OCI-M2 (cell line): ENCODE measurements around the gene MICAL2.

Experiments used
- DNase-seq: peaks from one replicate; lab custom pipeline; 2025; ENCODE audit not compliant: unreplicated experiment; lab: John Stamatoyannopoulos, UW

Gene MICAL2

GRCh38 chr11:12149672-12150225 lies 39.4 kb downstream of the MICAL2 start:
- peak; percentile 67 for DNase-seq

GRCh38 chr11:12150831-12151382 lies 40.5 kb downstream of the MICAL2 start:
- no peak for DNase-seq

GRCh38 chr11:12152321-12152720 lies 41.9 kb downstream of the MICAL2 start:
- no peak for DNase-seq

GRCh38 chr11:12154871-12155668 lies 44.7 kb downstream of the MICAL2 start:
- no peak for DNase-seq

GRCh38 chr11:12155696-12156095 lies 45.3 kb downstream of the MICAL2 start:
- DNase-seq = no peak

- no peak for DNase-seq
Observed at GRCh38 chr11:12156301-12157140, 46.1 kb downstream of the MICAL2 start.

GRCh38 chr11:12157241-12157661 lies 46.9 kb downstream of the MICAL2 start:
- no peak for DNase-seq

- no peak for DNase-seq
Observed at GRCh38 chr11:12158909-12159308, 48.5 kb downstream of the MICAL2 start.

- DNase-seq = no peak
Observed at GRCh38 chr11:12159351-12160099, 49.1 kb downstream of the MICAL2 start.

- no peak for DNase-seq
Observed at GRCh38 chr11:12160231-12160630, 49.8 kb downstream of the MICAL2 start.

- DNase-seq = no peak
Observed at GRCh38 chr11:12160680-12161079, 50.3 kb downstream of the MICAL2 start.

GRCh38 chr11:12161137-12161536 lies 50.7 kb downstream of the MICAL2 start:
- DNase-seq = no peak

- no peak for DNase-seq
Observed at GRCh38 chr11:12161603-12162350, 51.4 kb downstream of the MICAL2 start.

GRCh38 chr11:12162652-12163051 lies 52.3 kb downstream of the MICAL2 start:
- no peak for DNase-seq

- no peak for DNase-seq
Observed at GRCh38 chr11:12163181-12163941, 53.0 kb downstream of the MICAL2 start.

GRCh38 chr11:12164061-12165014 lies 53.9 kb downstream of the MICAL2 start:
- DNase-seq = no peak

GRCh38 chr11:12165237-12165875 lies 55.0 kb downstream of the MICAL2 start:
- DNase-seq = no peak
